PFSK-1 (cell line): ENCODE results near the gene C19orf47.

Experiments used
- FOXP2 ChIP-seq: optimal IDR thresholded peaks from 2 replicates; pipeline ENCODE3; 2011; ENCODE audit warnings: borderline replicate concordance, control low read depth, inconsistent platforms; ENCODE audit not compliant: insufficient read depth; ENCODE audit errors: extremely low read length, extremely low read depth
- POLR2AphosphoS5 ChIP-seq: IDR thresholded peaks from 2 replicates; pipeline ENCODE4 v1.6.1; 2012; ENCODE audit warnings: low read depth, mild to moderate bottlenecking, control low read depth, low read length, moderate library complexity
- SIN3A ChIP-seq: IDR thresholded peaks from 2 replicates; pipeline ENCODE4 v1.6.1; 2012; ENCODE audit warnings: mild to moderate bottlenecking, low read length, moderate library complexity, borderline replicate concordance; ENCODE audit not compliant: insufficient read depth
- TAF1 ChIP-seq: IDR thresholded peaks from 2 replicates; pipeline ENCODE4 v1.6.1; 2012; ENCODE audit warnings: low read length, control low read depth, borderline replicate concordance; ENCODE audit not compliant: insufficient read depth
- TF ChIP-seq, protein P1 (sequence below), 2 experiments: IDR thresholded peaks; 2 replicates each; pipeline versions ENCODE4 v1.6.1 to v1.8.0; 2011 to 2012; ENCODE audit warnings: low read depth in 2 of 2, low read length in 2 of 2, control low read depth in 1 of 2, inconsistent platforms in 1 of 2, mild to moderate bottlenecking in 1 of 2, moderate library complexity in 1 of 2; ENCODE audit not compliant: insufficient read depth in 1 of 2

Gene C19orf47

GRCh38 chr19:40390084-40390742, 42.0 kb upstream of the C19orf47 start, which contains the start of gene HIPK4:
TSS of gene HIPK4 (minus strand) at chr19:40390181. CDS start at chr19:40389902, 279 bp downstream.
- TF ChIP-seq SIN3A (no peak), FOXP2 (no peak), POLR2AphosphoS5 (no peak), TAF1 (no peak)
- TF ChIP-seq, protein P1, sequence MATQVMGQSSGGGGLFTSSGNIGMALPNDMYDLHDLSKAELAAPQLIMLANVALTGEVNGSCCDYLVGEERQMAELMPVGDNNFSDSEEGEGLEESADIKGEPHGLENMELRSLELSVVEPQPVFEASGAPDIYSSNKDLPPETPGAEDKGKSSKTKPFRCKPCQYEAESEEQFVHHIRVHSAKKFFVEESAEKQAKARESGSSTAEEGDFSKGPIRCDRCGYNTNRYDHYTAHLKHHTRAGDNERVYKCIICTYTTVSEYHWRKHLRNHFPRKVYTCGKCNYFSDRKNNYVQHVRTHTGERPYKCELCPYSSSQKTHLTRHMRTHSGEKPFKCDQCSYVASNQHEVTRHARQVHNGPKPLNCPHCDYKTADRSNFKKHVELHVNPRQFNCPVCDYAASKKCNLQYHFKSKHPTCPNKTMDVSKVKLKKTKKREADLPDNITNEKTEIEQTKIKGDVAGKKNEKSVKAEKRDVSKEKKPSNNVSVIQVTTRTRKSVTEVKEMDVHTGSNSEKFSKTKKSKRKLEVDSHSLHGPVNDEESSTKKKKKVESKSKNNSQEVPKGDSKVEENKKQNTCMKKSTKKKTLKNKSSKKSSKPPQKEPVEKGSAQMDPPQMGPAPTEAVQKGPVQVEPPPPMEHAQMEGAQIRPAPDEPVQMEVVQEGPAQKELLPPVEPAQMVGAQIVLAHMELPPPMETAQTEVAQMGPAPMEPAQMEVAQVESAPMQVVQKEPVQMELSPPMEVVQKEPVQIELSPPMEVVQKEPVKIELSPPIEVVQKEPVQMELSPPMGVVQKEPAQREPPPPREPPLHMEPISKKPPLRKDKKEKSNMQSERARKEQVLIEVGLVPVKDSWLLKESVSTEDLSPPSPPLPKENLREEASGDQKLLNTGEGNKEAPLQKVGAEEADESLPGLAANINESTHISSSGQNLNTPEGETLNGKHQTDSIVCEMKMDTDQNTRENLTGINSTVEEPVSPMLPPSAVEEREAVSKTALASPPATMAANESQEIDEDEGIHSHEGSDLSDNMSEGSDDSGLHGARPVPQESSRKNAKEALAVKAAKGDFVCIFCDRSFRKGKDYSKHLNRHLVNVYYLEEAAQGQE (IDR thresholded peaks at IDR 0.05; ENCODE audit: insufficient read depth in 1 of 2, low read depth in 2 of 2, low read length in 2 of 2) = no peak

GRCh38 chr19:40389404-40390083, 41.3 kb upstream of the C19orf47 start:
- TF ChIP-seq FOXP2 (no peak), TAF1 (no peak), POLR2AphosphoS5 (no peak), SIN3A (no peak)
- TF ChIP-seq, protein P1 (IDR thresholded peaks at IDR 0.05; ENCODE audit: insufficient read depth in 1 of 2, low read depth in 2 of 2, low read length in 2 of 2) = no peak

GRCh38 chr19:40388481-40388880, 40.3 kb upstream of the C19orf47 start:
- TF ChIP-seq FOXP2 (no peak), SIN3A (no peak), POLR2AphosphoS5 (no peak), TAF1 (no peak)
- TF ChIP-seq, protein P1 (IDR thresholded peaks at IDR 0.05; ENCODE audit: insufficient read depth in 1 of 2, low read depth in 2 of 2, low read length in 2 of 2) = no peak

GRCh38 chr19:40387155-40387554, 39.0 kb upstream of the C19orf47 start:
- TF ChIP-seq POLR2AphosphoS5 = no peak
- no peak for TF ChIP-seq TAF1
- TF ChIP-seq FOXP2 = no peak
- no peak for TF ChIP-seq SIN3A
- TF ChIP-seq, protein P1 (IDR thresholded peaks at IDR 0.05; ENCODE audit: insufficient read depth in 1 of 2, low read depth in 2 of 2, low read length in 2 of 2) = no peak
